ENCODE data around the gene CDIP1. TPM values are rescaled to one million over a fixed set of nuclear protein-coding genes. Genes with fewer than 3 reads are reported as not detected.

Gene CDIP1
- total RNA-seq, result 17.1 and 18.8 TPM in 2 replicates

GRCh38 chr16:4538350-4539235 lies at the start of gene CDIP1:
CDIP1 (minus strand) TSS chr16:4538773; CDS start chr16:4514130, 24,643 bp downstream.

GRCh38 chr16:4556112-4556511 lies 17.5 kb upstream of the CDIP1 start, which contains the start of gene C16orf96:
C16orf96 (plus strand) TSS chr16:4556340; CDS start chr16:4556490, 150 bp downstream.

GRCh38 chr16:4475880-4476788 lies 62.4 kb downstream of the CDIP1 start, which contains the start of gene HMOX2:
HMOX2 (plus strand) TSS chr16:4476398; CDS start chr16:4505525, 29,127 bp downstream.

GRCh38 chr16:4474192-4474961 lies 64.2 kb downstream of the CDIP1 start, which contains the start of gene NMRAL1:
NMRAL1 (minus strand) TSS chr16:4474625; CDS start chr16:4474132, 493 bp downstream.

Other genes starting within 250 kb of the CDIP1 start
- 3.4 and 4.2 TPM in 2 replicates for gene GLIS2, start 222.7 kb downstream of the CDIP1 start, total RNA-seq
- gene PAM16, start 187.5 kb downstream of the CDIP1 start, total RNA-seq, result 15.9 and 16.8 TPM in 2 replicates
- gene VASN, start 166.9 kb downstream of the CDIP1 start, total RNA-seq, result 130 and 192 TPM in 2 replicates
- gene CORO7, start 122.2 kb downstream of the CDIP1 start, total RNA-seq, result 10.7 and 11.3 TPM in 2 replicates
- 32.3 and 38.2 TPM in 2 replicates for gene DNAJA3, start 112.9 kb downstream of the CDIP1 start, total RNA-seq
- gene NMRAL1, start 64.1 kb downstream of the CDIP1 start, total RNA-seq, result 47.7 and 49.8 TPM in 2 replicates
- 29.3 and 34.8 TPM in 2 replicates for gene HMOX2, start 62.4 kb downstream of the CDIP1 start, total RNA-seq
- 0.11 and 0.13 TPM in 2 replicates for gene C16orf96, start 17.6 kb upstream of the CDIP1 start, total RNA-seq
- 2.5 and 4.3 TPM in 2 replicates for gene UBALD1, start 76.1 kb upstream of the CDIP1 start, total RNA-seq
- gene MGRN1, start 86.1 kb upstream of the CDIP1 start, total RNA-seq, result 37.2 and 42.9 TPM in 2 replicates
- gene NUDT16L1, start 154.8 kb upstream of the CDIP1 start, total RNA-seq, result 15.3 and 16.4 TPM in 2 replicates
- 22.7 and 26.3 TPM in 2 replicates for gene ANKS3, start 195.5 kb upstream of the CDIP1 start, total RNA-seq
- gene DNAAF8, start 195.8 kb upstream of the CDIP1 start, total RNA-seq, result 1.8 and 2.2 TPM in 2 replicates
- 11.1 and 11.3 TPM in 2 replicates for gene ZNF500, start 228.4 kb upstream of the CDIP1 start, total RNA-seq
- not detected in 2 replicates for gene SEPTIN12, start 249.6 kb upstream of the CDIP1 start, total RNA-seq

All from articular chondrocyte of knee joint (primary cell).